ENCODE data around the gene ZNF565.

The ZNF565 gene

GRCh38 chr19:36215276-36216123 lies 1.0 kb upstream of the ZNF565 start:
- TF ChIP-seq TAF1 (IDR thresholded peaks at IDR 0.05; ENCODE audit: borderline replicate concordance, insufficient read depth, low read length) (no peak), POLR2AphosphoS5 (IDR thresholded peaks at IDR 0.05; ENCODE audit: low read depth, low read length) (no peak), SIN3A (IDR thresholded peaks at IDR 0.05; ENCODE audit: borderline replicate concordance, insufficient read depth, low read length) (no peak), REST (IDR thresholded peaks at IDR 0.05; ENCODE audit: insufficient read depth in 1 of 2, low read depth in 2 of 2, low read length in 2 of 2) (no peak), FOXP2 (optimal IDR thresholded peaks at IDR 0.05; ENCODE audit: borderline replicate concordance, extremely low read depth, extremely low read length, insufficient read depth) (no peak)

- no peak for TF ChIP-seq FOXP2 (optimal IDR thresholded peaks at IDR 0.05; ENCODE audit: borderline replicate concordance, extremely low read depth, extremely low read length, insufficient read depth)
- TF ChIP-seq SIN3A (IDR thresholded peaks at IDR 0.05; ENCODE audit: borderline replicate concordance, insufficient read depth, low read length): no peak
- no peak for TF ChIP-seq TAF1 (IDR thresholded peaks at IDR 0.05; ENCODE audit: borderline replicate concordance, insufficient read depth, low read length)
- no peak for TF ChIP-seq POLR2AphosphoS5 (IDR thresholded peaks at IDR 0.05; ENCODE audit: low read depth, low read length)
Observed at GRCh38 chr19:36212895-36213294, 1.6 kb downstream of the ZNF565 start.

GRCh38 chr19:36210497-36210896 lies 4.0 kb downstream of the ZNF565 start:
- TF ChIP-seq FOXP2 (optimal IDR thresholded peaks at IDR 0.05; ENCODE audit: borderline replicate concordance, extremely low read depth, extremely low read length, insufficient read depth): no peak
- no peak for TF ChIP-seq SIN3A (IDR thresholded peaks at IDR 0.05; ENCODE audit: borderline replicate concordance, insufficient read depth, low read length)
- no peak for TF ChIP-seq TAF1 (IDR thresholded peaks at IDR 0.05; ENCODE audit: borderline replicate concordance, insufficient read depth, low read length)
- TF ChIP-seq REST (IDR thresholded peaks at IDR 0.05; ENCODE audit: insufficient read depth in 1 of 2, low read depth in 2 of 2, low read length in 2 of 2): no peak
- TF ChIP-seq POLR2AphosphoS5 (IDR thresholded peaks at IDR 0.05; ENCODE audit: low read depth, low read length): no peak

GRCh38 chr19:36209372-36209771 lies 5.1 kb downstream of the ZNF565 start:
- no peak for TF ChIP-seq TAF1 (IDR thresholded peaks at IDR 0.05; ENCODE audit: borderline replicate concordance, insufficient read depth, low read length)
- no peak for TF ChIP-seq FOXP2 (optimal IDR thresholded peaks at IDR 0.05; ENCODE audit: borderline replicate concordance, extremely low read depth, extremely low read length, insufficient read depth)
- TF ChIP-seq SIN3A (IDR thresholded peaks at IDR 0.05; ENCODE audit: borderline replicate concordance, insufficient read depth, low read length): no peak
- no peak for TF ChIP-seq POLR2AphosphoS5 (IDR thresholded peaks at IDR 0.05; ENCODE audit: low read depth, low read length)
- no peak for TF ChIP-seq REST (IDR thresholded peaks at IDR 0.05; ENCODE audit: insufficient read depth in 1 of 2, low read depth in 2 of 2, low read length in 2 of 2)

- TF ChIP-seq FOXP2 (optimal IDR thresholded peaks at IDR 0.05; ENCODE audit: borderline replicate concordance, extremely low read depth, extremely low read length, insufficient read depth): no peak
- TF ChIP-seq REST (IDR thresholded peaks at IDR 0.05; ENCODE audit: insufficient read depth in 1 of 2, low read depth in 2 of 2, low read length in 2 of 2): no peak
- no peak for TF ChIP-seq POLR2AphosphoS5 (IDR thresholded peaks at IDR 0.05; ENCODE audit: low read depth, low read length)
- TF ChIP-seq TAF1 (IDR thresholded peaks at IDR 0.05; ENCODE audit: borderline replicate concordance, insufficient read depth, low read length): no peak
- no peak for TF ChIP-seq SIN3A (IDR thresholded peaks at IDR 0.05; ENCODE audit: borderline replicate concordance, insufficient read depth, low read length)
Observed at GRCh38 chr19:36207605-36208252, 6.7 kb downstream of the ZNF565 start.

Measured in PFSK-1 (cell line).